Left renal cortex interstitium (tissue), 4 donors: Measurements from ENCODE around the gene SLC6A9. TPM values are rescaled to one million over a fixed set of nuclear protein-coding genes. Genes with fewer than 3 reads are reported as not detected.

Source experiments
- DNase-seq, 4 donors: peaks; one replicate each; pipeline ENCODE4 v3.0.0-alpha.2; 2013; ENCODE audit warnings: low read depth in 4 of 4, low spot score in 2 of 4, missing footprints in 1 of 4
- polyA plus RNA-seq, 4 donors: library from polyadenylated mRNA; unstranded; fragments of 120-200 nt; gene quantifications; one replicate each; pipeline ENCODE4 v1.2.1, GENCODE V29; 2013; ENCODE audit not compliant: insufficient read length in 4 of 4

SLC6A9 gene
- polyA plus RNA-seq, 4 donors = 5.6 to 8.8 (median 6.9) TPM

DNA sequence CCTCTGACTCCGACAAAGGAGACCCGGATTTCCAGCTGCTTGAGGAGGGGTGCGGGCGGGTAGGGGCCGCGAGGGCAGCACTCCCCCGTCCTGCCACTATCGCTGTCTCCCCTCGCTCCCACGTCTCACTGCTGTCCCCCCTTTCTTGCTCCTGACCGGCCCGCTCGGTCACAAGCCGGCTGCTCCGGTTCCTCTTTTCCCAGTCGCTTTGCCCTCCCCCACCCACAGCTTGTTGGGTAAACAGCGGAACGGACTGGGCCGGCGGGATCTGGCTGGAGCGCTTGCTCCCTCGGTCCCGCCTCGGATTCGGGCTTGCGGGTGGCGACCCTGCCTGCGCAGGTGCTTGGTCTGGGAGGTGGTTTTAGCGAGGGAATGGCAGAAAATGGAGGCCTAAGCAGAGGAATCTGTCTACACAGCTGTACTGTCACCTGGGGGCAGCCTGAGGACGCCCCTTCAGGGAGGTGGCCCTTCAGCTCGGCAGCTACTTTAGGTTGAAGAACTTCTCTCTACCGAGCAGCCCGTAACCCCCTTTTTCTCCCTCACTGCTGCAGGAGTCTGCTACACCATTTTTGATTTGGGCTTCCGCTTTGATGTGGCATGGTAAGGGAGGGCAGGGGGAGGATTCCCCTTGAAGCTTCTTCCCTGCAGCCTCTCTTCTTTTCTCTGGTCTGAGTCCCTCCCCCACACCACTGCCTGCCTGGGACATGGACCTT lies 55.9 kb downstream of the SLC6A9 start:
- DNase-seq = no peak

GRCh38 chr1:43974443-43975248 lies 56.6 kb downstream of the SLC6A9 start, which contains the start of gene ATP6V0B:
Gene ATP6V0B, plus strand, starts transcription at chr1:43974960. Its CDS starts 81 bp downstream, at chr1:43975041.
- DNase-seq = peak in 2 of 4 donors; percentile 86 to 89

- DNase-seq = no peak
These were observed 57.2 kb downstream of the SLC6A9 start for GRCh38 chr1:43973981-43974442.

GRCh38 chr1:43971336-43971980 lies 59.8 kb downstream of the SLC6A9 start:
- DNase-seq = no peak

DNA sequence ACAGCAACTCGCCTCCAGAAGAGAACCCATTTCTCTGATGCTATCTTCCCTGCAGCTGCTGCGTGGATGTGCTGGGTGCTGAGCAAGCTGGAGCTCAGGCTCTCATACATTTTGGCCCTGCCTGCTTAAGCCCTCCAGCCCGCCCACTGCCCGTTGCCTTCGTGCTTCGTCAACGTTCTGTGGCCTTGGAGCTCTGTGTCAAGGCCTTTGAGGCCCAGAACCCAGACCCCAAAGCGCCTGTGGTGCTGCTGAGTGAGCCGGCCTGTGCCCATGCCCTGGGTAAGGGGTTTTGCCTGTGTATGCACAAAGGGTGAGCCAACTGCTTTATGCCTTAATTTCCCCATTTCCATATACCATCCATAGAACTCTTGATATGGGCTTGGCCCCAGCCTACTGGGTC lies 60.4 kb downstream of the SLC6A9 start:
- no peak for DNase-seq

DNA sequence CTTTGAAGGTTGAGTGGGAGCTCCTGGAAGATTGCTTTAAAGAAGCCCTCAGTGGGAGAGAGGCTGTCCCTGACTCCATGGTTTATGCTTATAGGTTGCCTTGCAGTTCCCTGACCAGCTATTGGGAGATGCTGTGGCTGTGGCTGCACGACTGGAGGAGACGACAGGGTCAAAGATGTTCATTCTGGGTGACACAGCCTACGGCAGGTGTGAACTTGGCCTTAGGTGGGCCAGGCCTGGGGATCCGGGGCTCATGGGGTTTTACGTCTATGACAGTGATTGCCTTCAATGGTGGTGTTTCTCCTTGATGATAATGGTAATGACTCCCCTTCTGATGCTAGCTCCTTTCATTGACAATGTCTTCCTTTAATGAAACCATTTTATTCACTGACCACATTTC lies 60.8 kb downstream of the SLC6A9 start:
- DNase-seq = no peak

DNA sequence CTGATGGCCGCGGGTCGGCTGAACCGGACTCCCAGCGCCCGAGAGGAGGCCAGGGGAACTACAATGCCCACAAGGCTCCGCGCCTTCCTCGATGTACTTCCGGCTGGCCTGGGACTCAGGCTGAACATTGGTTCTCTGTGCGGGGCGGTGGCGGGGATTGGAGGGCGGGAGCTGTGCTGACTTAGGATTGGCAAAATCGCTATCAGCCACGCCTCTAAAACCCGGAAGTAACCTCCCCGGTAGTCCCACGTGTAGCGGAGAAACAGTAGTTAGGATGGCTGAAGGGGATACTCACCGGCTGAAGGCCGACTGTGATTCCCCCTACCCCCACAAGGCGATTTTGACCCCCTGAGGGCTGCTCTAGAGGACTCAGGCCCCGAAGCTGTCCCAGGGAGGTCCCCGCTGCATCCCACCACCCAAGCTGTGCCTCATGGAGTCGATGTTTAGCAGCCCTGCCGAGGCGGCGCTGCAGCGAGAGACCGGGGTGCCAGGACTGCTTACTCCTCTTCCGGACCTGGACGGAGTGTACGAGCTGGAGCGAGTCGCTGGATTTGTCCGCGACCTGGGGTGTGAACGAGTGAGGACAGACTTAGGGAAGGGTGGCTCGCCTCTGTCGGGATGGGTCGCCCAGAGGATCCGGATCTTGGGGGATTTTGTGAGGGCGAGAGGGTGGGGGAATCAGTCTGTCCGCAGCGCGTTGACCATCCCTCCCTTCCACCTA lies 61.4 kb downstream of the SLC6A9 start, which contains the start of gene DPH2:
Gene DPH2 (plus strand): TSS at position 265 of the 721 bp plus-strand sequence. CDS start 166 bp downstream, at position 431.
- peak in 2 of 4 donors; percentile 91 to 95 for DNase-seq

- DNase-seq = no peak
These were observed 61.9 kb downstream of the SLC6A9 start for GRCh38 chr1:43969416-43969745.

- no peak for DNase-seq
These were observed 62.8 kb downstream of the SLC6A9 start for GRCh38 chr1:43968348-43968948.

- no peak for DNase-seq
These were observed 65.9 kb downstream of the SLC6A9 start for GRCh38 chr1:43965316-43965715.

DNA sequence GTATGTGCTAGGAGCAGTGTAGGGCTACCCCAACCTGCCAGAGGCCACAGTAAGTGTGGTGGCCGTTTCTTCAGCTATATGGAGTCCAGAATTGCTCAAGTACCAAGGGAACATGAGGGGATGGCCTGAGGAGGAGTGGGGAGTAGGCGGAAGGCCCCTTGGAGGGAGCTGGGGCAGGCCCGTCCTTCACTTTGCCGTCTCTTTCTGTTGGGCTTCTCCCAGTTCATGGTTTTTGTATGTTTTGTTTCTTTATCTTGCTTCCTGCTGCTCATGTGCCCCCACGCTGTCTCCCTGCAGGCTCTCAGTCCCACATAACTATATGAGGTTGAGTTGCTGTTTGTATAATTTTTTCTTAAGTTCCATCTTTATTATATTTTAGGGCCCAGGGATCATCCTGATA lies 67.4 kb downstream of the SLC6A9 start:
- no peak for DNase-seq

DNA sequence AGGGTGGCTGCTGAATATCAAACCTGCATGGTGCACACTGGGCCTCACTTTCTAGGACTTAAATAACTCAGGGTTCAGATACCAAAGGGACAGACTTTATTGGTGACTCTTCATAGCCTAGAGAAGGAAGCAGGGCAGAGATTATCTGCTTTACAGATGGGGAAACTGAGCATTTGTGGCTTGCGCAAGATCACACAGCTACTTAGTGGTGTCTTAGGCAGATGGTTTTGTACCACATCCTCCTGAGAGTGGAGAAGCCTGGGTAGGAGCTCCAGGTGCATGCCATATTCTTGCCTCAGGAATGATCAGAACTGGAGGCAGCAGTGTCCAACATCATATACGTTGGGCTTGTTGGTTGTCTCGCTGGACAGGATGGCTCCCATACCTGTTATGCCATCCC lies 68.3 kb downstream of the SLC6A9 start:
- no peak for DNase-seq

- no peak for DNase-seq
These were observed 68.9 kb downstream of the SLC6A9 start for GRCh38 chr1:43962324-43962723.

DNA sequence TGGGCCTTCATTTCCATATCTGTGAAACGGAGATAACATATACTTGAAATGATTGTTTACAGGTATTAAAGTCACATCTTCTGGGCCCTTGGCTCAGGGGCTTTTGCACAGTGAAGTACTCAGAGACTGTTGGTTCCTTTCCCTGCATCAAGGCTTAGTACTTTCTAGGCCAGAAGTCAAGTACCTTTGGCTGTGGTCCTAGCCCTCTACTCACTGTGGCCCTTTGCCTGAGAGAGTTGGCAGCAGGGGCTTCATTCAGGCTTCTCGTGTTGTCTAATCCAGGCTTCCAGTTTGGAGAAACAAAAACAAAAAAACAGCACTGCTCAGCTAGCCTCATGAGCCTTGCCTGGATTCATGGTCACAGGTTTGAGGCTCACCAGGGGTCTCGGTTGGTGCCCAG lies 69.6 kb downstream of the SLC6A9 start:
- no peak for DNase-seq

DNA sequence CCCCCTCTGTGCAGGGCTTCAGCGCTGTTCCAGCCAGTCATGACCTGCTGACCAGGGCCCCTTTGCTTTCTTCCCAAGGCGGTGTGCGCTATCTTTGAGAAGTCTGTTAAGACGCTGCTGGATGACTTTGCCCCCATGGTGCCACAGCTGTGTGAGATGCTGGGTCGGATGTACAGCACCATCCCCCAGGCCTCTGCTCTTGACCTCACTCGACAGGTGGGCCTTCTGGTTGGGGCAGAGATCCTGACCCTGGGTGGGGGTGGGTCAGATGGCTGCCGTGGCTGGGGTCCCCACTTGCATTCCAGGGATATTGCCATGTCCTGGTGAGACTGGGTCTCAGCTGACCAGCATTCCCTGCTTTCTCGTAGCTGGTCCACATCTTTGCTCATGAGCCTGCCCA lies 70.5 kb downstream of the SLC6A9 start:
- no peak for DNase-seq

- no peak for DNase-seq
These were observed 72.7 kb downstream of the SLC6A9 start for GRCh38 chr1:43958351-43959255.

- no peak for DNase-seq
These were observed 73.7 kb downstream of the SLC6A9 start for GRCh38 chr1:43957407-43958040.

GRCh38 chr1:43956234-43956633 lies 75.0 kb downstream of the SLC6A9 start:
- DNase-seq = no peak

DNA sequence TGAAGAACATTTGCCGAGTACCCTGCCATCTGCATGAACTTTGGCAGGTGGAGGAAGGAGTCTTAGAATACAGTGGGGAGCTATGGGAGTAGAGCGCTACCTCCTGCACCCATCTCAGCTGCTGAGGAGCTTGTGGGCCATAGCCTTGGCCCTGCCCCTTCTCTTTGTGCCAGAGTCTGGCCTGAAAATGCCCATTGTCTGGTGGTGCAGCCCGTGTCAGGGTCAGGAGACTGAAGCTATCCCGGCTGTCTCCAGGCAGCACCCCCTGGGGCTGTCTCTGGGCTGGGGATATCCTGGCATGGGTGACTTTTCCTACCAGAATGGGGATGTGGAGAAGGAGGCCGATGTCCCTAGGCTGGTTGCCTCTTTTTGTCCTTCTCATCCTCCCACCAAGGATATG lies 77.2 kb downstream of the SLC6A9 start:
- no peak for DNase-seq
